ENCODE data around the gene PRR13. TPM values are rescaled to one million over a fixed set of nuclear protein-coding genes. Genes with fewer than 3 reads are reported as not detected.

The PRR13 gene
- total RNA-seq, 1 donor from 2014 or later = 132 TPM

DNA sequence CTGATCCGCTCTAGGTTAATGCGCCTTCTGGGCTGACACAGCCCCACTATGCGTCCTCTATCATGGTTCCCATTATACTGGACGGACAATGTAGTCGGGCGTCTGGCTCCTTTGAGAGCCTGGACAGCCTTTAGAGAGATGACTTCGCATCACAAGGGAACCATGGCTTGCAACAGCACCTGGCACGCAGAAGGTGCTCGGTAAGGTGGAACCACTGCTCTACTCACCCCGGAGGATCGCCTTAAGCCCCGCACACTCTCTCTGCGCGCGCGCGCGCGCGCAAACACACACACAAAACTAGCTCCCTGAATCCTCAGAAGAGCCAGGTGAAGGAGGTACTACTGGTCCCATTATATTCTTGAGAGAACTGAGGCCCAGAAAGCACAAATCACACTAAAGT lies 50.7 kb downstream of the PRR13 start:
- peak overlapping the region; percentile 57 for H3K4me3 ChIP-seq (ENCODE audit: low read depth, low read length)
- DNase-seq (ENCODE audit: low read depth) = no peak
- TF ChIP-seq, protein P1, sequence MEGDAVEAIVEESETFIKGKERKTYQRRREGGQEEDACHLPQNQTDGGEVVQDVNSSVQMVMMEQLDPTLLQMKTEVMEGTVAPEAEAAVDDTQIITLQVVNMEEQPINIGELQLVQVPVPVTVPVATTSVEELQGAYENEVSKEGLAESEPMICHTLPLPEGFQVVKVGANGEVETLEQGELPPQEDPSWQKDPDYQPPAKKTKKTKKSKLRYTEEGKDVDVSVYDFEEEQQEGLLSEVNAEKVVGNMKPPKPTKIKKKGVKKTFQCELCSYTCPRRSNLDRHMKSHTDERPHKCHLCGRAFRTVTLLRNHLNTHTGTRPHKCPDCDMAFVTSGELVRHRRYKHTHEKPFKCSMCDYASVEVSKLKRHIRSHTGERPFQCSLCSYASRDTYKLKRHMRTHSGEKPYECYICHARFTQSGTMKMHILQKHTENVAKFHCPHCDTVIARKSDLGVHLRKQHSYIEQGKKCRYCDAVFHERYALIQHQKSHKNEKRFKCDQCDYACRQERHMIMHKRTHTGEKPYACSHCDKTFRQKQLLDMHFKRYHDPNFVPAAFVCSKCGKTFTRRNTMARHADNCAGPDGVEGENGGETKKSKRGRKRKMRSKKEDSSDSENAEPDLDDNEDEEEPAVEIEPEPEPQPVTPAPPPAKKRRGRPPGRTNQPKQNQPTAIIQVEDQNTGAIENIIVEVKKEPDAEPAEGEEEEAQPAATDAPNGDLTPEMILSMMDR (conservative IDR thresholded peaks at IDR 0.05; ENCODE audit: low read depth, low read length) = no peak

DNA sequence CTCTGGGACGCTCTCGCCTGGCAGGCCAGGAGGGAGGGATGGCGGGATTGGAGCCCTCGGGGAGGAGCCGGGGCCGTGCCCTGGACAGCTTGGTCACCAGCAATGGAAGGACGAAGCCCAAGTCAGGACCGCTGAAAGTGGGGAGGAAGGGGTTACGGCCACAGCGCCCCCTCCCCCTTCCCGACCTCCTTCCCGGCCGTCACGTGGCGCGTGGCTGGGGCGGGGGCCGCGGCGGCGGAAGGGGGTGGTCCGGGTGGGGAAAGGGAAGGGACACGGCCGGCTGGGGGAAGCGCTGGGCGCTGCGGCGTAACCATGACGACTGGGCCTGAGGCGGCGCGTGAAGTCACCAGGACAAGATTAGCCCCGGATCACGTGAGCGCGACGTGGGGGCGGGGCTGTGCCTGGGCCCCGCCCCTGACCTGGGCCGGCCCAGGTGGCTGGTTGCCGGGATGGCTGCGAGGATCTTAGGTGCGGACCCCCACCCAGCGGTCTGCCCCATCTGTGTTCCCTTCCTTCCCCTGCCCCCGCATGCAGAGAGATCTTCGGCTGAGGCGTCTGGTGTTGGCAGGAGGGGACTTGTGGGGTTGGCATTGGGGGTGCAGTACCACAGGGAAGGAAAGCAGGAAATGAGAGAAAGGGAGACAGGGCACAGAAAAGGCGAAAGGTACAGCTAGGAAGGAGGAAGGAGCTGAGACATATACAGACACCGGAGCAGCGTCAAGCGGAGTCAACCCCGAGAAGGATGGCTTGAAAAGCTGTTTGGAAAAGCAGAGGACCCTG lies 51.5 kb downstream of the PRR13 start:
- no peak for DNase-seq (ENCODE audit: low read depth)
- TF ChIP-seq, protein P1 (conservative IDR thresholded peaks at IDR 0.05; ENCODE audit: low read depth, low read length) = no peak
- H3K4me3 ChIP-seq (ENCODE audit: low read depth, low read length) = peak overlapping the region; percentile 57

DNA sequence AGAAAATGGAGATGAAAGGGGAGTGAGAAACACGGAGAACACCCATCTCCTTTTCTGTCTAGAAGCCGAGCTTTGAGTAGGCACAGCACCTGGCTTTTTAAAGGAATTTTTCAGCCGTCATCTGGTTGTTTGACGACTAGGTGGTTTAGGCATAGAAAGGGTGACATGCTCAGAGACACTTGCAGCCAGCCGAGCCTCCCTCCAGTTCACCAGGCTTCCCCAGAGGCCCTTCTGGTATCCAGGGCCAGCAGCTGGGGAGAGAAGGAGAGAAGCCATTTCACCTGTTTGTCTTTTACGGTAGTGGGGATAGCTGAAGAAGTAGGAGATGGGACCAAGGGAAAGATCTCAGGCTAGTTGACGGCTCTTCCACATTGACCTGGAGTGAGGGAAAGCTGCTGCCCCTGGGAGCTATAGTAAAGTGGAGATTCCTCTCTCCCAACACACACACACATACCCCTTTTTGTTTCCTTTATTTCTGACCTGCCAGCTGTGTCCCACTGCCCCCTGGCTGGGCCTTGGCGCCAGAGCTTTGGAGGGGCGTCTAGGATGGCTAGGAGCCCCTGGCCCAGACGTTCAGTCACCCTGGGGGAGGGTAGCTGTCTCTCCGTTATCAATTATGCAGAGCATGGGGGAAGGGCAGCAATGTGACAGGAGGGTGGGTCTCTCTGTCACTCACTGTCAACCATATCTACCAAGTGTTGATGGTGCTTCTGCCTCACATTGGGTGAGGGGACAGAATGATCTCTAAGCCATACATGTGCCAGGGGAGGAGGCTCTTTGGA lies 52.3 kb downstream of the PRR13 start:
- DNase-seq (ENCODE audit: low read depth) = no peak
- TF ChIP-seq, protein P1 (conservative IDR thresholded peaks at IDR 0.05; ENCODE audit: low read depth, low read length) = no peak

More for the DNA sequence above, 52.3 kb downstream of the PRR13 start:
- H3K4me3 ChIP-seq (ENCODE audit: low read depth, low read length) = peak overlapping the region; percentile 57

Other genes starting within 250 kb of the PRR13 start
- gene ITGB7, start 234.5 kb upstream of the PRR13 start, total RNA-seq = 0.46 and 3.3 TPM in 2 replicates
- 4.2 and 6.1 TPM in 2 replicates for gene RARG, start 209.5 kb upstream of the PRR13 start, total RNA-seq
- 32.0 and 40.1 TPM in 2 replicates for gene ESPL1, start 173.4 kb upstream of the PRR13 start, total RNA-seq
- 353 and 443 TPM in 2 replicates for gene PFDN5, start 146.2 kb upstream of the PRR13 start, total RNA-seq
- 65.3 and 70.9 TPM in 2 replicates for gene MYG1, start 142.0 kb upstream of the PRR13 start, total RNA-seq
- gene AAAS, start 120.1 kb upstream of the PRR13 start, total RNA-seq = 80.3 and 84.5 TPM in 2 replicates
- gene SP7, start 105.4 kb upstream of the PRR13 start, total RNA-seq = not detected in 2 replicates
- gene SP1, start 61.6 kb upstream of the PRR13 start, total RNA-seq = 29.2 and 33.6 TPM in 2 replicates
- not detected in 2 replicates for gene AMHR2, start 17.9 kb upstream of the PRR13 start, total RNA-seq
- gene PCBP2, start 10.4 kb downstream of the PRR13 start, total RNA-seq = 153 and 169 TPM in 2 replicates
- 5.8 and 16.7 TPM in 2 replicates for gene MAP3K12, start 57.7 kb downstream of the PRR13 start, total RNA-seq
- 51.9 and 78.2 TPM in 2 replicates for gene TARBP2, start 59.5 kb downstream of the PRR13 start, total RNA-seq
- gene NPFF, start 65.8 kb downstream of the PRR13 start, total RNA-seq = not detected in 2 replicates
- 8.8 and 9.2 TPM in 2 replicates for gene ATF7, start 184.6 kb downstream of the PRR13 start, total RNA-seq
- gene ATP5MC2, start 234.3 kb downstream of the PRR13 start, total RNA-seq = 311 and 313 TPM in 2 replicates